Stimulated activated CD8-positive, alpha-beta memory T cell treated with anti-CD3 and anti-CD28 coated beads, Interleukin-4, amount 100 ng/mL, for 48 hours (primary cell): Measurements from ENCODE around the gene COG5.

Source experiments
- DNase-seq: peaks from one replicate; pipeline ENCODE4 v3.0.0-alpha.2; 2020

The COG5 gene

DNA sequence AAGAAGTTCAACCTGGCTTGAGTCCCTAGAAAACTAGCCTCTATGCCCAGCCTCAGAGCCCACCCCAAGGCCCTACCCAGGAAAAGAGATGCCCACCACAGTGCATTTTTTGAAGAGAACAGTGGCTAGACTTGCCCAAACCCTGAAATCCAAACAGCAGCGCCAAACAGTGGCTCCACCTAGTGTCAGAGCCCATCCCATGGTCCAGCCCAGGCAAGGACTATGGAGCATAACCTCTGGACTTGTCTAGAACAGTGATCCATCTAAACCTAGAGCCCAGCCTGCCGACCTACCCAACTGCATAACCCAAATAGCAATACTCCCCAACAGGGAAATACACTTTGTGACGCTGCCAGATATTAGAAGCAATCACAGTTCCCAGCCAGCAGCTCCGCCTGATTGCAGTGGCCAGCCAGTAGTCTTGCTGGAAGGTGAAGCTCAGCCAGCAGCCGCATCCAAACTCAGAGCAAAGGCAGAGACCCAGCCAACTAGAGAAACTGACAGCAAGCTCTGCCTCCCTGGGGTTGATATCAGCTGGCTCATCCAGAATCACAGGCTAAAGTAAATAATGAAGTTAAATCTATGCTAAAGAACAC, 350.4 kb downstream of the COG5 start:
- no peak for DNase-seq

DNA sequence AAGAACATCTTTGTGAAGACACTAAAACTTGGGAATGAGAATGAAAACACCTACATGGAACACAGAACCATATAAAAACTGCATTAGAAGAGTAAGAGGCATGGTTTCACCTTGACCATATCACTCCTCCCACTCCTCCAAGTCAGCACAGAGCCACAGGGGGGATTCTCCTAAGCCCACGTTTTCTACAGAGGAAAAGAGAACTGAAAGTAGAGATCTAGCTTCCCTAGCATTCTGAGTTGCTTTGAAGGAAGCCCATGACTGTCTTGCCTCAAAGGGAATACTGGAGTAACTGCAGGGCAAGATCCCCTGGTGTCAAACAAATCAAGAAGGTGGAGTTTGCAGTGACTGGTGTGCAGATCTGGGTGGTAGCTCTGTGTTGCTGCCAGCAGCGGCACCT, 351.0 kb downstream of the COG5 start:
- no peak for DNase-seq

DNA sequence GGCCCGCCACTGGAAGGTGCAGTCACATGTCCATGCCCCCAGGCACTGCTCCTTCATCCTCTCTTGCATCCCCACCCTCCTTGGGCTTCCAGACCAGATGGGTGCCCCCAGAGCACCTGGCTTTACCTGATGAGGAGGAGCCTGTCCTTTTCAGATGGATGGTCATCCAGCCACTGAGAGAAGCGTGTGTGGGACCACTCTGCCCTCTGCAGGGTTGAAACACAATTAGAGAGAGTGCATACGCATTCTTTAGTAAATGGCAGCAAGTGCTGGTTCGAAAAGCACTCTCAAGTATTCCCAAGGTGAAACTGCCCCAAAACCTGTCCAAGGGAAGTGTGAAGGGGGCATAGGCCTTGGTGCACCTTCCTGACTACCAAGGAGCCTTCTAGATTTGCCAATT, 353.3 kb downstream of the COG5 start:
- no peak for DNase-seq

DNA sequence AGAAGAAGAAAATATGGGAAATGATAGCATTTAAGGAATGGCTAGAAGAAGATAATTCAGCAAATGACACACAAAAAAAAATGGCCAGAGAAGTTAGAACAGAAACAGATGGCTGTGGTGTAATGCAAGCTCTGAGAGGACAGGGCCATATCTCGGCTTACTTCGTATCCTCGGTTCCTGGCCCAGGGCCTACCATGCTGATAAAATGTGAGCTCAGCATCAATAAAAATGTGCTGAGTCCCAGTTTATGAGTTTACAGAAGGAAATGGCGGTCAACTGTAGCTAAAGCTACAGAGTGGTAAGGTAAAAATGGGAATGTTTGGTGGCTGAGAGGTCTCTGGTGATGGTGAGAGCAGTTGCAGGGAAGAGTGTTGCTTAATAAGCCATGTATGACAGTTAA, 354.2 kb downstream of the COG5 start:
- DNase-seq = no peak

DNA sequence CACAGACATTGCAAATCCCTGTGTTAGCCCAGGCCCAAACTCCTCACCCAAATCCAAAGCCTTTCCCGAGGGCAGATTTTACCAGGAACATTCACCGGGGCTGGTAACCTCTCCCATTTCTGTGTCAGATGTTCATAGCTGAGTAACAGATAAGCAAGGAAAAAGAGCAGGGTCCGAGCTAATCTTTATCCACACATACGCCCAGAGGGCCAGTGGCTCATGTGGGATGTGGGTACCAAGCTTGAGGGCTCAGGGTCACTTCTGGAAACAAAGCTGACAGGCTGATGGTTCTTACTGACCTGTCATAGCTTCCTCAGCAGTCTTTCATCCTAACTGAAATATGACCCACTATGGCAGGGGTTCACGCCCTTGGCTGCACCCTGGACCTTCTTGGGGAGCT, 355.2 kb downstream of the COG5 start:
- DNase-seq = no peak

DNA sequence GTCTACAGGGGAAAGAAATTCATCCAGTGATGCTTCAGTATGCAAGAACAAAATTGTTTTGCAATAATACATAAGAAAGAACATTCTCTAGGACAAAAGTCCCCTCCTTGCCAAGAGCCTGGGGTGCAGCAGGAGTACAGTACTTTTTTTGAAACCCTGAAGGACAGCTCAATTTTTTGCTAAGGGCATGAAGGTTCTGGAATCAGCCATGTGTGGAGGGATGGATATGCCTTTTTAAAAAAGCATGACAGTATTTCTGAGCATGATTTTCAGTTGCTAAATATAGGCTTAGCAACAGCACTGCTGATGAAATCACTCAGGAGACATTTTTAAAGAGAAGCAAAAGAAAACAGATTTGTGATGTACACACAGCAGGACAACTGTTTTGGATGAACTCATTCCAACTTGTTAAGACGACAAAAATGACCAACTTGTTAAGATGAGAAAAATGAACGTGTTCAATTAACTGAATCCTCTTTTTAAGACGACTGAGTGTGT, 355.6 kb downstream of the COG5 start:
- no peak for DNase-seq

DNA sequence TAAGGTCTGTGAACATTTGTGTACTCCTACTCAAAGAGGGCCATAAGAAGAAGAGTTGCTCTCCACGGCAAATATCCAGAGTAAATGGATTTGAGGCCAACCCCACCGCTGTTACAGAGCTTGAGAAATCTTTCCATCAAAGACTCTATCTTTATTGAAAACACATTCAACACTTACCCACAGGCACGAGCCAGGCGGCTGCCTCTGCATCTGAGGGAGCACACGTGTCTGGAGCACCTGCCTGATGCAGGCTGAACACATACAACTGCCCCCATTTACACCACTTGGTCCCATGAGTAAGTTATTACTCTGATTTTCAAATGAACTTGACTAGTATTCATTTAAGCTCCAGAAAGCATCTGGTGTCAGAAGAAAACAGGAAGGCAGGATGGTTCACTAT, 356.3 kb downstream of the COG5 start:
- no peak for DNase-seq

DNA sequence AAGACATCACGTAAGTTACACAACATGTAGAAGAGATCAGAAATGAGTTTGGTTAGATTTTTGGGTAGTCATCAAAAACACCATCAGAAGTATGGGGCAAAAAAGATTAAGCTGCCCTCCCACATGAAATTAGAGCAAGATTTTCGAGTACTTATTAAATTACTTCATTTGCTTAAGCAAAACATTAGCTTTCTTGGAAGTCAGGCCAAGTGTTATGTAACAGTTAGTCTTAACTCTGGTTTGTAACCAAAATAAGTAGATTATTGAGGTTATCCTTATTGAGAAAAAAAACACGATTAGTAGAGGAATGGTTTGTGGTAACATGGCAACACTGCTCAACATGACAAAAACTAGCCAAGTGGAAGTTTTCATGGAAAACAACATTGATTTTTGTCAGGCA, 357.0 kb downstream of the COG5 start:
- DNase-seq = no peak

DNA sequence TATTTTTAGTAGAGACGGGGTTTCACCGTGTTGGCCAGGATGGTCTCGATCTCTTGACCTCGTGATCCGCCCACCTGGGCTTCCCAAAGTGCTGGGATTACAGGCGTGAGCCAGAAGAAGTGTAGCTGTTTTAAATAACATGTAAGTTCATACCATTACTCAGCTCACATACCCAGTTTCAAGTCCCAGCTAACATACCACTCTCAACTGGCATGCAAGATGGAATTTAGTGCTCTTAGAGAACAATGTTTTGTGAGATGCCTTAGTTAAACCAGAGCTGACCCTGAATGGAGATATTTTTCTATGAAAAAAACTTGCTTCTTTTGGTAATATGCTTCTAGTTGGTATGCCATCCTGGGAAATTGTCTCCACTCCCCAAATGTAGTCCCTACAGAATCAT, 357.6 kb downstream of the COG5 start:
- DNase-seq = no peak

DNA sequence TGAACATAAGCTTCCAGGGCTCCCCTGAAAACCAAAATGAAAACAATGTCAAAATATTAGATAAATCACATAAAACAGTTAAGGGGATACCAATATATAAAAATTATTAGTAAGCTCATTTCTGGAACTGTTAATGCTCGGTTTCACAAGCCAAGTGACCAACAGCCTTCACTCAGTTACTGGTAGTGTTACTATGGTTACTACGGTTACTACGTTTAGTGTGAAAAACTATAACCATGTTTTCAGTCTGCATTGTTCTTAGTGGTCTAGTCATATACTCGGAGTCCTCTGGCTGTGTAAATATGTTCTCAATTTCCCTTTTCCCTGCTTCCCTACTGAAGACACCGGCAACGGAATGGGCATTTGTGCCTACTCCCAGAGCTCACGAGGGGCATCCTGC, 360.1 kb downstream of the COG5 start:
- no peak for DNase-seq

DNA sequence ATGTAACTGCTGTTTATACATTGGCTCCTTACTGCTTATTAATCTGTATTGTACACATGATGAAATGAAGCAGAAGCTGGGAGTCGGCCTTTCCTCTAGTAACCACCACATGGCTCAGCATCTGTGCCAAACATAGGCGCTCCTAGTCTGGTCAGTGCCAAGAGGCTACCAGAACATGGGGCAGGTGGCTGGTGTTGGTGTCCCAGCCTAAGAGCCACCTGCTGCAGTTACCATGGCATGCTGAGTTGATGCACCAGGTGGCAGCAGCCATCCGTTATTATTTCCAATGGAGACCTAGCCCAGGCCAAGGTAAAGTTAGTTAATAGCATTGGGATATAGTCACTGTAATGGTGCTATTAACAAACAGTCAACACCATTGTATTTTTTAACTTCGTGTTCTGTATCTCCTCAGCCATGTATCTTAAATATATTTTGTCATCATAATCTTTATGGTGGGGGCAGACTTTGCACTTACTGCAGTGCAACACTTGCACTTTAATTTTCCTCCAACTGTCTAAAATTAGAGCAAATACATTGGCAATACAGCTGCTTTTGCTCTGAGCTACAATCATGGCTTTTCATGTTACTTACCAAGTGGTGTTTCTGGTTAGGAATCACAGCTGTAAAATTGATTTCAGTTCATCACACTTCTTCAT, 361.8 kb downstream of the COG5 start:
- DNase-seq = peak; percentile 35

DNA sequence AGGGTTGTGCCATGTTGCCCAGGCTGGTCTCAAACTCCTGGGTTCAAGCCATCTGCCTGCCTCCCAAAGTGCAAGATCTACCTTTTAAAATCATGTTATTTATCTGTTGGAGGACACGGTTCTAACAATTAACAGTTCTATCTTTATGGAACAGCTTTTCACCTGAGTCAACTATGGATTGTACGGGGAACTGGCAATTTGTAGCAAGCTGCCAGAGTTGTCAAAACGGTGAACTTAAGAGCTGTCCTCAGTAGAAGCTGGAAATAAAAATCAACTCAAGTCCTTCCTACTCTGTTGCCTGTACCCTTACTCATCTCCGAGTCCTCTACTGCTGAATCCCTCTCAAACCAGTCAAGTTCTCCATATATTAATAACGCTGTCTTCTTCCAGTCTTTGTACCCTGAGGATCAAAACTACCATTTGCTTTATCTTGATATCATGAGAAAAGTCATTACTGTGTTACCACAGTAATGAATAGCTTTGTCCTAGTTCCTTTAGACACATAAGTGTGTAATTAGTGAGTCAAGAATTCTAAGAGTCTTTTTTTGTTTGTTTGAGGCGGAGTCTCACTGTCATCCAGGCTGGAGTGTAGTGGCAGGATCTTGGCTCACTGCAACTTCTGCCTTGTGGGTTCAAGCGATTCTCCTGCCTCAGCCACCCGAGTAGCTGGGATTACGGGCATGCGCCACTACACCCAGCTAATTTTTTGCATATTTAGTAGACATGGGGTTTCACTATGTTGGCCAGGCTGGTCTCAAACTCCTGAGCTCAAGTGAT, 366.7 kb downstream of the COG5 start:
- DNase-seq = no peak

DNA sequence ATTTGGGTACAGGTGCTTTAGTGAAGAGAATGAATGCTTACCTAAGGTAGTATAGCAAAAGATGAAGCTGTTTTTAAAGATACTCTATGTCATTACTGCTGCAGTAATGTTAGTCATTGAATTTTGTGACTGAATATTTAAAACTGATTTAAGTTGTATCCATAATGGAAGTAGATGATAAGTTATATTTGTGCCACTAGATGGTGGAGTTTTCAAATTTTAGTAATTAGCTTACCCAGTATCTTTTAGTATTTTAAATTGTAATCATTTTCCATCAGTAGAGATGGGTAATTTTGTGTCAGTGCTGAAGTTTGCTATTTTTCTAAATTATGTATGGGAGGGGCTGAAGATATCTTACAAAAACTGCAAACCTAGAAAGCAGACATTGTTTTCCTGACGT, 369.7 kb downstream of the COG5 start:
- DNase-seq = no peak

DNA sequence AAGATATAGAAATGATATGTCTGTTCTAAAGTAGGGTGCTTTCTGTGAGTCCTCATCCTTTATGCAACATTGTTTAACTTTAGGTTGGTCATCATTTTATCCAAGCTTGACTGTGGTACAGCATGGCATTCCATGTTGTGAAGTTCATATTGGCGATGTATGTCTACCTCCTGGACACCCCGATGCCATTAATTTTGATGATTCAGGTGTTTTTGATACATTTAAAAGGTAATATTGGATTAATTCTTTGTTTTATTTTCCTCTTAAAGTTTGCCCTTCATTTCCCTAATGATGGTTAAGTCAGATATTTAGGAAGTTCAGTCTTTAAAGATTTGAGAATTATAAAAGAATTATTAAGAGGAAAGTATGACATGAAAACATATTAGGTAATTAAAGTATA, 373.6 kb downstream of the COG5 start:
- no peak for DNase-seq

DNA sequence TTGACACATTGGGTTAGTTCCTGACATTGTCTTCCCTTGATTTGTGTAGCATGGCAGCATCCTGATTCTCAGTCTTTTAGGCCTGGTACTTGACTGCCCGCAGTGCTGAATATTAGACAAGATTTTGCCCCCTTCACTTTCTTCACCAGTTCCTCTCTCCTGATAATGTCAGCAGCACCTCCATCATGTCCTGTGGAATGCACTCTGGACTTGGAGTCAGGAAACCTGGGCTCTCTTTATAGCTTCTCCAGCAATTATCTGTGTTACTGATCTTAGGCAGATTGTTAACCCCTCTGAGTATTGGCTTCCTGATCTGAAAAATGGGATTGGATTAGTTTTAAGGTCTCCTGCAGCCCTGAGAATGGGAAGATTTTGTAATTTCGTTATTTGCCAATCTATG, 375.9 kb downstream of the COG5 start:
- no peak for DNase-seq

DNA sequence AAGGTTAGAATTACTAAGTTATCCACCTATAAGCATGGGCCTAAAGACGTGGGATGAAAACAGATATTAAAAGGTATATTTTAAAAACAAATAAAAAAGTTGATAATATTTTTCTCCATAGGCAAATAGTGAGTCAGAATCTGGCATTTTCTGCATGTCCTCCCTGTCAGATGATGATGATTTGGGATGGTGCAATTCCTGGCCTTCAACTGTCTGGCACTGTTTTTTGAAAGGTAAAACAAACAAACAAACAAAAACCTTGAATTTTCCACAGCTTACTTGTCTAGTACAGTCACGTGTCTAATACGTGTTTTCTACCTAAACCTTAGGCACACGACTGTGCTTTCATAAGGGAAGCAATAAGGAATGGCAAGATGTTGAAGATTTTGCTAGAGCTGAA, 377.5 kb downstream of the COG5 start:
- no peak for DNase-seq

DNA sequence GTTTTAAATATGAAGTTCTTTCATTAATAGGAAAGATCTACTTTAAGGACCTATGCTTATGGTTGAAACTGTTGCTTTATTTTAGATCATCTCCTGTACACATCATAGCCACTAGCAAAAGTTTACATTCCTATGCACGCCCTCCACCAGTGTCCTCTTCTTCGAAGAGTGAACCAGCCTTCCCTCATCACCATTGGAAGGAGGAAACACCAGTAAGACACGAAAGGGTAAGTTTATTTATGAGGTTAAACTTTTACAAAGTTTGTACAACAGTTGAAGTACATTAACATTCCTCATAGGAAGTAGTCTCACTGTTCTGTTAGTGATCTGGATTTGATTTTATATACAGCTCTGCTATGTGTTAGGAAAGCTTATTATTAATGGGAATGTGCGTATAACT, 378.0 kb downstream of the COG5 start:
- DNase-seq = no peak

DNA sequence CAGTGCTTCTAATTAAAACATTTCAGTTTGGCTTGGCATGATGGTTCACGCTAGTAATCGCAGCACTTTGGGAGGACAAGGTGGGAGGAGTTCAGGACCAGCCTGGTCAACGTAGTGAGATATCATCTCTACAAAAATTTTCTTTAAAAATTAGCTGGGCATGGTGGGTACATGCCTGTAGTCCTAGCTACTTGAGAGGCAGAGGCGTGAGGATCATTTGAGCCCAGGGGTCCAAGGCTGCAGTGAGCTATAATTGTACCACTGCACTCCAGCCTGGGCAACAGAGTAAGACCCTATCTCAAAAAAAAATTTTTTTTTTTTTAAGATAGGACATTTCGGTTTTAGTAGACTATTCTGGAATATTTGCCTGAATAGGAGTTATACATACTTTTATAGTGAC, 382.5 kb downstream of the COG5 start:
- DNase-seq = no peak

DNA sequence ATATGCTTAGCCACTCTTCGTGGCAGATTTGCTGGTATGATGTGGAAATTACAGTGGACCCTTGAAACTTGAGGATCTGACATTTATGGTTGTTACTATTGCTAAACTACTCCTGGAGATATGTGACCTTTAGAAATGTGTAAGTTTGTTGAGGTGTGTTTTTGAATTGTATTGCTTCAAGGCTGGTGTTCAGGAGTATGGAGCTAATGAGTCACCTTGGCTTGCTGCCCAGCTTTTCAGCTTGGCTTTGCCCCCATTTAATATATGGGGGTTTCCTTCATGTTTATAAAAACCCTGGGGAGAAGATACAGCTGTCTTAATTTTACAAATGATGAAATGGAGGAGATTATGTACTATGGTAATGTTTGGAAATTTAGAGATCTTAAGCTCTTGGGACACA, 383.3 kb downstream of the COG5 start:
- peak; percentile 79 for DNase-seq

DNA sequence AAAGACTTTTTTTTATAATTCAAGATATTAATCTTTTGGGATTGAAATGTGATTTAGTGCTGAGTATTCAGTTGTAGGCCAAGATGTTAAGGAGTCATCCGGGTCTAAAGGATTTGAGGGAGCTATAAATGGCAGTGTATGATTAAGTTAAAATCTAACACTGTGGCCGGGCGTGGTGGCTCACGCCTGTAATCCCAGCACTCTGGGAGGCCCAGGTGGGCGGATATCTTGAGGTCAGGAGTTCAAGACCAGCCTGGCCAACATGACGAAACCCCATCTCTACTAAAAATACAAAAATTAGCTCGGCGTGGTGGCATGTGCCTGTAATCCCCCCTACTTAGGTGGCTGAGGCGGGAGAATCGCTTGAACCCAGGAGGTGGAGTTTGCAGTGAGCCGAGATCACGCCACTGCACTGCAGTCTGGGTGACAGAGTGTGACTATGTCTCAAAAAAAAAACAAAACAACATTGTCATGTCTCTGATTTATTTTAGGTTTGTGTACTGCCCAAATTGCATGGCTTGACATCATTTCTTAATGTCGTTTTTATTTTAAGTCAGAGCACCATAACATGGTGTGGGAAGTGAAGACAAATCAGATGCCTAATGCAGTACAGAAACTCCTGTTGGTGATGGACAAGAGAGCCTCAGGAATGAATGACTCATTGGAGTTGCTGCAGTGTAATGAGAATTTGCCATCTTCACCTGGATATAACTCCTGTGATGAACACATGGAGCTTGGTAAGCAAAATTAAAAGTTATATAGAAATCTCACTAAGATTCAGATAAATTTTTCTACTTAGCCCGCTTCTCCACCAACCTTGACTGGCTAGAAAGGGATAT, 384.2 kb downstream of the COG5 start:
- no peak for DNase-seq

DNA sequence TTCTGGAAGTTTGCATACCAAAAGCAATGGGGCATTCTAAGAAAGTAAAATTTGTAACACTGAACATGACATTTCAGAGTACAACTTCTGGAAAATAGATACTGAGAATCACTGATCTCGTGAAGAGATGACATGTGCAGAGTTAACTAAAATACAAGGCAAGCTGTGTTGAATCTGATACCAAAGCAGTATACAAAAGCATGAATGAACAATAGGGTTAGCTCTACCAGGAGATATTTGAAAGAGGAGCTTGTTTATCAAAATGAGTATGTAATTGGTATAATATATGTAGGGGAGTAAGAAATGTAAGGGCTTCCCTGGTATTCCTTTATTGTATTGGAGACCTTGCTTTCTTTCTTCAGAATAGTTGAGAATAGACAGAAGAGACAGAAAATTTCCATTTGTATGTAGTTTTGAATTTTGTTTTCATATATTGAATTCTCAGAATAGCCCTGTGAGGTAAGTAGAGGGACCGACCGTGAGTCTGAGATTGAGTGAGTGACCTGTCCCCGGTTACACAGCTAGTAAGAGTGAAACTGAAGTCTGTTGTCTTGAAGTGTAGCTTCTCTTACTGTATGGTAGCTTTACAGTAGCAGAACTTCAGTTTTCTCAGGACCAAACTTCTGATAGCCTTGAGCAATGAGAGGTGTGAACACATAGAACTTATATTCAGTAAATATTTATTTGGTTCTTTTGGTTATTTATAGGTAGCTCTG, 389.9 kb downstream of the COG5 start:
- DNase-seq = no peak

DNA sequence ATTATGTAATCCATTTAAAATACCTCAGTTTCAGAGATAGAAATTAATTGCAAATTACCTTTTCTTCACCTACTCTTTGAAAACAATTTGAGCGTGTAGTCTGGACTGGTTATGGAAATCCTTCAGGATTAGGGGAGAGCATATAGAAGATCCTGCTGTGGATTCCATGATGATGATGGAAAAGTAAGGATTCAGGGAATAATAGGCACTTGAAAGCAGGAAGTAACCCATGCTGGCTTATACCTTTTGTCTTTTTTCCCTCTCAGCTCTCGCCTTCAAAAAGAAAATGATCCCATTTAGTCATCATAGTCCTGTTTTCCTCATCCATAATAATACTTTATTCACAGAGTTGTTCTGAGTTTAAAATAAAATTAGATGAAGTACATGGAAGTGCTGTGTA, 390.5 kb downstream of the COG5 start:
- DNase-seq = no peak
